Neuronal stem cell (in vitro differentiated cells): Measurements from ENCODE around the gene LRMDA.

ENCODE experiments used
- DNase-seq: peaks from one replicate; pipeline ENCODE4 v3.0.0-alpha.2; 2013; ENCODE audit warnings: low spot score
- H2AFZ ChIP-seq: one replicate; pipeline ENCODE4 v1.6.1; 2013; ENCODE audit warnings: mild to moderate bottlenecking, low read length, inconsistent platforms
- H2AK5ac ChIP-seq: 2 replicates; pipeline ENCODE4 v1.6.1; 2013; ENCODE audit warnings: low read depth, mild to moderate bottlenecking, inconsistent platforms, low read length, moderate library complexity, mixed read lengths
- H2BK120ac ChIP-seq: 2 replicates; pipeline ENCODE4 v1.6.1; 2013; ENCODE audit warnings: low read depth, mild to moderate bottlenecking, inconsistent platforms, low read length, moderate library complexity, mixed read lengths
- H2BK12ac ChIP-seq: one replicate; pipeline ENCODE4 v1.6.1; 2013; ENCODE audit warnings: low read length, inconsistent platforms
- H2BK15ac ChIP-seq: 2 replicates; pipeline ENCODE4 v1.6.1; 2013; ENCODE audit warnings: mild to moderate bottlenecking, low read length, inconsistent platforms, mixed read lengths
- H2BK5ac ChIP-seq: one replicate; pipeline ENCODE4 v1.6.1; 2013; ENCODE audit warnings: inconsistent platforms, mild to moderate bottlenecking, low read length, moderate library complexity
- H3K14ac ChIP-seq: one replicate; pipeline ENCODE4 v1.6.1; 2013; ENCODE audit warnings: low read length, inconsistent platforms
- H3K18ac ChIP-seq: 2 replicates; pipeline ENCODE4 v1.6.1; 2013; ENCODE audit warnings: low read length, inconsistent platforms
- H3K23ac ChIP-seq: 2 replicates; pipeline ENCODE4 v1.6.1; 2013; ENCODE audit warnings: low read depth, mild to moderate bottlenecking, mixed read lengths, low read length, inconsistent platforms; ENCODE audit not compliant: poor library complexity
- H3K27ac ChIP-seq: replicated peaks from 3 replicates; pipeline ENCODE4 v1.5.1; 2013; ENCODE audit warnings: low read length, inconsistent platforms
- H3K27me3 ChIP-seq, 3 experiments: 2 replicates each; pipeline ENCODE4 v1.6.1; 2013; ENCODE audit warnings: low read length in 3 of 3, mild to moderate bottlenecking in 2 of 3, inconsistent platforms in 1 of 3, low read depth in 1 of 3, mixed read lengths in 1 of 3, moderate library complexity in 1 of 3; ENCODE audit not compliant: control insufficient read depth in 3 of 3, insufficient read depth in 3 of 3
- H3K36me3 ChIP-seq, 2 donors: replicated peaks in 1 of 2; 2 replicates each; pipeline ENCODE4 v1.6.1; 2013; ENCODE audit warnings: low read length in 2 of 2; ENCODE audit not compliant: control insufficient read depth in 2 of 2, insufficient read depth in 2 of 2
- H3K4ac ChIP-seq: 2 replicates; pipeline ENCODE4 v1.6.1; 2013; ENCODE audit warnings: inconsistent platforms, mild to moderate bottlenecking, low read length, moderate library complexity
- H3K4me1 ChIP-seq, 2 donors: 1 replicate in 1 of 2; 2 replicates in 1 of 2; pipeline ENCODE4 v1.6.1; 2013; ENCODE audit warnings: low read length in 2 of 2, low read depth in 1 of 2; ENCODE audit not compliant: control insufficient read depth in 2 of 2, insufficient read depth in 1 of 2
- H3K4me2 ChIP-seq: one replicate; pipeline ENCODE4 v1.6.1; 2013; ENCODE audit warnings: mild to moderate bottlenecking, low read length, inconsistent platforms; ENCODE audit not compliant: insufficient read depth, poor library complexity, severe bottlenecking
- H3K4me3 ChIP-seq, 2 donors: 2 replicates each; pipeline ENCODE4 v1.5.1; 2013; ENCODE audit warnings: low read length in 2 of 2, mild to moderate bottlenecking in 2 of 2, inconsistent platforms in 1 of 2, moderate library complexity in 1 of 2
- H3K79me1 ChIP-seq: one replicate; pipeline ENCODE4 v1.6.1; 2013; ENCODE audit warnings: low read depth, mild to moderate bottlenecking, inconsistent platforms, low read length, moderate library complexity
- H3K9ac ChIP-seq: one replicate; pipeline ENCODE4 v1.6.1; 2013; ENCODE audit warnings: mild to moderate bottlenecking, low read depth, low read length, inconsistent platforms; ENCODE audit not compliant: poor library complexity
- H3K9me3 ChIP-seq, 2 donors: replicated peaks in 1 of 2; 2 replicates each; pipeline versions ENCODE3 to v1.6.1; 2013; ENCODE audit warnings: low read length in 2 of 2, mild to moderate bottlenecking in 2 of 2, inconsistent platforms in 1 of 2, low read depth in 1 of 2, mixed read lengths in 1 of 2, moderate library complexity in 1 of 2; ENCODE audit not compliant: control insufficient read depth in 2 of 2, insufficient read depth in 1 of 2
- H4K8ac ChIP-seq: one replicate; pipeline ENCODE4 v1.6.1; 2013; ENCODE audit warnings: low read depth, mild to moderate bottlenecking, inconsistent platforms, low read length, moderate library complexity
- H4K91ac ChIP-seq: one replicate; pipeline ENCODE4 v1.6.1; 2013; ENCODE audit warnings: low read length, low read depth, mild to moderate bottlenecking, inconsistent platforms; ENCODE audit not compliant: poor library complexity
- WGBS, 2 donors: extraction: QIAGEN DNeasy Blood & Tissue Kit; methylation state at CpG; one replicate each; pipeline ENCODE4 v1.1.7; 2013; ENCODE audit warnings: missing lambda C conversion rate in 2 of 2, mixed read lengths in 1 of 2; ENCODE audit not compliant: insufficient read length in 2 of 2, insufficient replicate concordance in 1 of 2; ENCODE audit errors: extremely low coverage in 2 of 2; 5-methylcytosine and 5-hydroxymethylcytosine counted together

Gene LRMDA

DNA sequence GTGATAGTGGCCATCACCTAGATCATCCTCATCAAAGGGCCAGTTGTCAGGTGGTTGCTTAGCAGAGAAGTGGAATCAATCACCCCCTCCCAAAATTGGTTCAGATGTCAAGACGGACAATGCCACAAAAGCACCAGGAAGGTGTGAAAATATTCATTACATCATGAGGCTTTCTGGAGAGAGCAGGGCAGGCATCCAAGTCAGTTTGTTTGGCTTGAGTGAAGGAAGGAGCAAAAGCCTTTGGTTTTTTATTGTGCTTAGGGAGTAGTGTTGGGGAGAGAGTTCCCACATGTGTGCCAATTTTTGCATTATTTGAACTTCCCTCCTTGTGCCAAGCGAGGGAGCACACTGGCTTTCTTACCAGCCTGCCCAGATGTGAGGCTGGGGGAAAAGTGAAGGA is 1082.9 kb downstream of the LRMDA start:
- H3K23ac ChIP-seq: no peak overlapping the region

DNA sequence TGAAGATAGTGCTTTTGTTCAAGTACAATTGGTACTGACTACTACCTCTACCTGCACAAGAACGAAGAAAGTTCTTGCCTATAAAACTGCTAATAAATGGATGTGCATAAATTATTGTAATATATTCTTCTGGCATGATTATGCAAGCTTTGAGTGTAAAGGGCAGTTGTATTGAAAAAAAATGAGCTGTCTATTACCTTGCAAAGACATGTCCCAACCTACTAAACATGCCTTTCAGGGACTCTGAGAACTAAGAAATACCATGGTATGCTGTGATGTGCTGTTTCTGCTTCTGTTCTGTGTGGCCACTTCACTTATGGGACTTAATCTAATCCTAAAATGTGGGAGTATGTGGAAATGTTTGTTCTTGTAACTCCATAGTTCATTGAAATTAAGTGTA is 1083.4 kb downstream of the LRMDA start:
- H3K9ac ChIP-seq: no peak overlapping the region
- no peak for DNase-seq
- no peak overlapping the region for H3K27ac ChIP-seq
- H3K4me3 ChIP-seq: no peak overlapping the region
- H2AK5ac ChIP-seq: no peak overlapping the region
- no peak overlapping the region for H3K14ac ChIP-seq
- H4K8ac ChIP-seq: no peak overlapping the region
- no peak overlapping the region for H4K91ac ChIP-seq
- H3K4me1 ChIP-seq: no peaks in the 10 kb centered on the region
- H2BK15ac ChIP-seq: no peak overlapping the region
- H2AFZ ChIP-seq: no peak overlapping the region
- no peak overlapping the region for H3K4ac ChIP-seq
- H2BK120ac ChIP-seq: no peak overlapping the region
- H3K79me1 ChIP-seq: no peaks in the 10 kb centered on the region
- no peaks in the 10 kb centered on the region for H3K27me3 ChIP-seq
- no peak overlapping the region for H2BK12ac ChIP-seq
- H3K23ac ChIP-seq: no peak overlapping the region
- no peaks in the 10 kb centered on the region for H3K9me3 ChIP-seq
- no peak overlapping the region for H3K4me2 ChIP-seq
- WGBS, 2 donors: no CpG with 5 or more reads among the region's 1 CpG
- H3K36me3 ChIP-seq: no peaks in the 10 kb centered on the region
- H2BK5ac ChIP-seq: no peak overlapping the region
- no peak overlapping the region for H3K18ac ChIP-seq

More for the DNA sequence above, 1082.9 kb downstream of the LRMDA start:
- DNase-seq: no peak
- Histone ChIP-seq H3K9ac (no peak overlapping the region), H3K9me3 (no peaks in the 10 kb centered on the region), H2AK5ac (no peak overlapping the region), H3K4me2 (no peak overlapping the region), H2BK120ac (no peak overlapping the region), H2BK12ac (no peak overlapping the region), H2AFZ (no peak overlapping the region), H3K36me3 (no peaks in the 10 kb centered on the region), H3K27me3 (no peaks in the 10 kb centered on the region), H3K27ac (no peak overlapping the region), H3K4ac (no peak overlapping the region), H3K79me1 (no peaks in the 10 kb centered on the region), H2BK5ac (no peak overlapping the region), H3K4me3 (no peak overlapping the region), H3K4me1 (no peaks in the 10 kb centered on the region), H4K8ac (no peak overlapping the region), H2BK15ac (no peak overlapping the region), H4K91ac (no peak overlapping the region), H3K14ac (no peak overlapping the region), H3K18ac (no peak overlapping the region)
- WGBS, 2 donors: no CpG with 5 or more reads among the region's 2 CpGs

DNA sequence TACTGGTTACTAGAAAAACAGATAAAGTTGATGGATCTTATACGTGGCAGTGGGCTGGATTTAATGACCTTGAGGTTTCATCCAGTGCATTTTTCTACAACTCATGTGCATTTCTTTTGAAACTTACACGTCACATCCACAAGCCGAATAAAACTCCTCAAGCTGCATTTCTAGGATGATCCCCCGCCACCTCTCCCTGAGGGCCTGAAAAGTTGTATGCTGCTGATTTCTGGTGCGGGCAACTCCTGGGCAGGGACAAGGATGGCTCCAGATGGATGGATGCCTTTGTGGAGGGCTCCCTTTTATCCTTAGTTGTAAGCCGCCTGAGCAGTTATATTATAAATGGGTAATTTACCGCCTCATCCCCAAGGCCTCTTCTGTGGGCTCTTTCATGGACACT is 1091.1 kb downstream of the LRMDA start:
- Histone ChIP-seq H4K8ac (no peak overlapping the region), H3K4ac (no peak overlapping the region), H2BK5ac (no peak overlapping the region), H2BK12ac (no peak overlapping the region), H3K27me3 (no peaks in the 10 kb centered on the region), H3K9ac (no peak overlapping the region), H2AK5ac (no peak overlapping the region), H3K4me2 (no peak overlapping the region), H3K4me3 (no peak overlapping the region), H3K36me3 (no peaks in the 10 kb centered on the region), H4K91ac (no peak overlapping the region), H3K23ac (no peak overlapping the region), H2BK15ac (no peak overlapping the region), H3K4me1 (no peaks in the 10 kb centered on the region), H2AFZ (no peak overlapping the region), H3K18ac (no peak overlapping the region), H3K79me1 (no peaks in the 10 kb centered on the region), H3K9me3 (no peaks in the 10 kb centered on the region), H3K14ac (no peak overlapping the region), H3K27ac (no peak overlapping the region), H2BK120ac (no peak overlapping the region)
- no peak for DNase-seq
- no CpG with 5 or more reads among the region's 7 CpGs for WGBS, 2 donors

DNA sequence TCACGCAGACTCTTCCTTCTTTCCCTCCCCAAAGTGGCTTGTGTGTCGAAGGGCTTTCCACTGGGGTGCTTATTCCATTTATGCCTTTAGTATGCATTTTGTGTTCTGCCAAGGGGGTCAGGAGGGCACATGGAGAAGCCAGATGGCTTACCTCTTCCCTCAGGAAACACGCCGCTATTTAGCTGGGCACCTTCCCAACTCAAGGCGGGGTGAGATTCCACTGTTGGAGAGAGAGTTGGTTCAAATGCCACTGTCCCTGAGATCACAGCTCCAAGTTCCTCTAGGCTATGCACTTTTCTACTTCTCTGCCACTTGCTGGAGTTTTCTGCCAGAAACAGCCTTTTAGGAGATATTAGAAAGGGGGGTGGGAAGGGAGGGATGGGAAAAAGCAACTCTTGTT is 1091.8 kb downstream of the LRMDA start:
- no peak overlapping the region for H2BK12ac ChIP-seq
- H3K79me1 ChIP-seq: no peaks in the 10 kb centered on the region
- H3K4ac ChIP-seq: no peak overlapping the region
- no peak overlapping the region for H3K14ac ChIP-seq
- H4K91ac ChIP-seq: no peak overlapping the region
- no peak overlapping the region for H3K4me2 ChIP-seq
- no peak overlapping the region for H2BK15ac ChIP-seq
- no peaks in the 10 kb centered on the region for H3K27me3 ChIP-seq
- peak overlapping the region; percentile 19 for H3K18ac ChIP-seq
- H4K8ac ChIP-seq: no peak overlapping the region
- no peak for DNase-seq
- no peak overlapping the region for H2AK5ac ChIP-seq
- no peak overlapping the region for H3K27ac ChIP-seq
- no peak overlapping the region for H2BK120ac ChIP-seq
- H2BK5ac ChIP-seq: no peak overlapping the region
- H3K23ac ChIP-seq: no peak overlapping the region
- H3K9me3 ChIP-seq: no peaks in the 10 kb centered on the region
- WGBS, 2 donors: no CpG with 5 or more reads among the region's 5 CpGs
- no peaks in the 10 kb centered on the region for H3K4me1 ChIP-seq
- no peaks in the 10 kb centered on the region for H3K36me3 ChIP-seq
- H3K9ac ChIP-seq: no peak overlapping the region
- H3K4me3 ChIP-seq: no peak overlapping the region
- no peak overlapping the region for H2AFZ ChIP-seq
